Measurements from ENCODE around the gene EEF2K.

Gene EEF2K

DNA sequence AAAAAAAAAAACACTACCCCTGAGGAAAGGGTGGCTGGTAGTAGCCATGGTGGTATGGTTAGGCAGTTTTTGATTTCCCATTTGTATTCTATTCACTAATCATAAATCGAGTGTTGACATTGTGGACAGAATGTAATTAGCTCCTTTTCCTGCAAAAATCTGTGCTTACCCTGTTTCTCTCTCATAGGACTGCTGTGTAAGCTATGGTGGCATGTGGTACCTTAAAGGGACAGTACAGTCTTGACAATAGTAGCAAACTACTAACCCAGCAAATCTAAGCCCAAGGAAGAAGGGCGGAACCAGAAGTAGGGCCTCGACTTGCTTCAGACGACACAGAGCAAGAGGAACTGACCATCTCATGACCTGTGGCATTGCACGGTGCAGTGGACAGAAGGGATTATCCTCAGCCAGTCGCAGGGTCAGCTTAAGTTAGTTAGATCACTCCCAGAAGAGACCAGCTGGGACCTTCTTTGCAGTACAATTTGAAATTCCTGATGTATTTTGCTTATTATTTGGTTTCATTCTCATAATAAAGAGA, 127.4 kb downstream of the EEF2K start:
- Mint-ChIP-seq H3K27ac (no peak overlapping the region), H3K36me3 (ENCODE audit: low read depth) (peaks cover 81% of the 10 kb centered on the region), H3K27me3 (ENCODE audit: low read depth, poor library complexity) (no peaks in the 10 kb centered on the region), H3K9me3 (peaks cover 39% of the 10 kb centered on the region), H3K4me3 (no peak overlapping the region), H3K4me1 (no peaks in the 10 kb centered on the region)
- no peak for DNase-seq
- TF ChIP-seq, protein P1, sequence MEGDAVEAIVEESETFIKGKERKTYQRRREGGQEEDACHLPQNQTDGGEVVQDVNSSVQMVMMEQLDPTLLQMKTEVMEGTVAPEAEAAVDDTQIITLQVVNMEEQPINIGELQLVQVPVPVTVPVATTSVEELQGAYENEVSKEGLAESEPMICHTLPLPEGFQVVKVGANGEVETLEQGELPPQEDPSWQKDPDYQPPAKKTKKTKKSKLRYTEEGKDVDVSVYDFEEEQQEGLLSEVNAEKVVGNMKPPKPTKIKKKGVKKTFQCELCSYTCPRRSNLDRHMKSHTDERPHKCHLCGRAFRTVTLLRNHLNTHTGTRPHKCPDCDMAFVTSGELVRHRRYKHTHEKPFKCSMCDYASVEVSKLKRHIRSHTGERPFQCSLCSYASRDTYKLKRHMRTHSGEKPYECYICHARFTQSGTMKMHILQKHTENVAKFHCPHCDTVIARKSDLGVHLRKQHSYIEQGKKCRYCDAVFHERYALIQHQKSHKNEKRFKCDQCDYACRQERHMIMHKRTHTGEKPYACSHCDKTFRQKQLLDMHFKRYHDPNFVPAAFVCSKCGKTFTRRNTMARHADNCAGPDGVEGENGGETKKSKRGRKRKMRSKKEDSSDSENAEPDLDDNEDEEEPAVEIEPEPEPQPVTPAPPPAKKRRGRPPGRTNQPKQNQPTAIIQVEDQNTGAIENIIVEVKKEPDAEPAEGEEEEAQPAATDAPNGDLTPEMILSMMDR (IDR thresholded peaks at IDR 0.05) = no peak

DNA sequence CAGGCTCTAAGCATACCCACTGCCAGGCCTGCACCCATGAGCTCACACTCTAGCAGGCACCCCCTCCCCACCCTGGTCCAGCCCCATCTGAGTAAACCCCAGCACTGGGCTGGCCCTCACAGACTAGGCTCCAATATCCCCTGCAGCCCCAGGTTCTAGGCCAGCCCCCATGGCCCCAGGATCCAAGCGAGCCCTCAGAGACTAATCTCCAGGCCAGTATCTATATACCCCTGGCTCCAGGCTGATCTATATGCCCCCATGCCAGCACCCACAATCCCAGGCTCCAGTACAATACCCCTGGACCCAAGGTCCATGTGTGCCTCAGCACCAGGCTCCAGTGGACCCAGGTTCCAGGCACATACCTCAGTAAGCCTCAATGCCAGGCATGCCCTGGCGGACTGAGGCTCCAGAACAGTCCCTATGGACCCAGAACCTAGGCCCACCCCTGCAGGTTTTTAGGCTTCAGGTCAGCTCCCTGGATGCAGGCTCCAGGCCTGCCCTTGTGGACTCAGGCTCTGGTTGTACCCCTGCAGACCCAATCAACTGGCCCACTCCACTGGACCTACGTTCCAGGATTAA, 129.7 kb downstream of the EEF2K start:
- no peak for DNase-seq
- Mint-ChIP-seq H3K4me1 (no peaks in the 10 kb centered on the region), H3K9me3 (peaks cover 61% of the 10 kb centered on the region), H3K4me3 (no peak overlapping the region), H3K27me3 (ENCODE audit: low read depth, poor library complexity) (peaks cover 3% of the 10 kb centered on the region), H3K36me3 (ENCODE audit: low read depth) (peaks cover 91% of the 10 kb centered on the region), H3K27ac (no peak overlapping the region)
- TF ChIP-seq, protein P1 (IDR thresholded peaks at IDR 0.05) = no peak

DNA sequence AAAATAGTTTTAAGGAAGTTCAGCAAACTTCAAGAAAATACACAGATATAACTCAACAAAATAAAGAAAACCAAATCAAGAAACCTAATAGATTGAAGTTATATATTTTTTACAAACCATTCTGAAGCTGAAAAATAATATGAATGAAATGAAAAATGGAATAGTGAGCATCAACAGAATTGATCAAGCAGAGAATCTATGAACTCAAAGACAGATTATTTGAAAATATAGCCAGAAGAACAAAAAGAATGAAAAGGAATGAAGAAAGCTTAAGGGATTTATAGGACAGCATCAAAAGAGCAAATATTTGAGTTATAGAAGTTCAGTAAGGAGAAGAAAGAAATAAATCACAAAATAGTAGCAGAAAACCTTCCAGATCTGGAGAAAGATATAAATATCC, 130.5 kb downstream of the EEF2K start:
- DNase-seq = no peak
- Mint-ChIP-seq H3K27me3 (ENCODE audit: low read depth, poor library complexity) (peaks cover 3% of the 10 kb centered on the region), H3K27ac (no peak overlapping the region), H3K4me1 (no peaks in the 10 kb centered on the region), H3K4me3 (no peak overlapping the region), H3K36me3 (ENCODE audit: low read depth) (peaks cover 85% of the 10 kb centered on the region), H3K9me3 (peaks cover 69% of the 10 kb centered on the region)
- TF ChIP-seq, protein P1 (IDR thresholded peaks at IDR 0.05) = no peak

DNA sequence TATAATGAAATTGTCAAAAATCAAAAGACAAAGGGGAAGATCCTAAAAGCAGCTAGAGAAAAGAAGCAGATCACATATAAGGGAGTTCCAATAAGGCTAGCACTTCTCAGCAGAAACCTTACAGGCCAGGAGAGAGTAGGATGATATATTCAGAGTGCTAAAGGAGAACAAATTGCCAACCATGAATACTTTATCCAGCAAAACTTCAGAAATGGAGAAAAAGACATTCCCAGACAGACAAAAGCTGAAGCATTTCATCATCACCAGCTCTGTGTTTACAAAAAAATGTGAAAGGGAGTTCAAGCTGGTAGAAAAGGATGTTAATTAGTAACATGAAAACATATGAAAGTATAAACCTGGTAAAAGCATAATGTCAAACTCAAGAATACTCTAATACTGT, 131.0 kb downstream of the EEF2K start:
- H3K27ac Mint-ChIP-seq = no peak overlapping the region
- no peak for DNase-seq
- H3K4me1 Mint-ChIP-seq = no peaks in the 10 kb centered on the region
- H3K36me3 Mint-ChIP-seq (ENCODE audit: low read depth) = peaks cover 80% of the 10 kb centered on the region
- TF ChIP-seq, protein P1 (IDR thresholded peaks at IDR 0.05) = no peak
- H3K4me3 Mint-ChIP-seq = no peak overlapping the region
- H3K9me3 Mint-ChIP-seq = peaks cover 74% of the 10 kb centered on the region
- H3K27me3 Mint-ChIP-seq (ENCODE audit: low read depth, poor library complexity) = peaks cover 3% of the 10 kb centered on the region

DNA sequence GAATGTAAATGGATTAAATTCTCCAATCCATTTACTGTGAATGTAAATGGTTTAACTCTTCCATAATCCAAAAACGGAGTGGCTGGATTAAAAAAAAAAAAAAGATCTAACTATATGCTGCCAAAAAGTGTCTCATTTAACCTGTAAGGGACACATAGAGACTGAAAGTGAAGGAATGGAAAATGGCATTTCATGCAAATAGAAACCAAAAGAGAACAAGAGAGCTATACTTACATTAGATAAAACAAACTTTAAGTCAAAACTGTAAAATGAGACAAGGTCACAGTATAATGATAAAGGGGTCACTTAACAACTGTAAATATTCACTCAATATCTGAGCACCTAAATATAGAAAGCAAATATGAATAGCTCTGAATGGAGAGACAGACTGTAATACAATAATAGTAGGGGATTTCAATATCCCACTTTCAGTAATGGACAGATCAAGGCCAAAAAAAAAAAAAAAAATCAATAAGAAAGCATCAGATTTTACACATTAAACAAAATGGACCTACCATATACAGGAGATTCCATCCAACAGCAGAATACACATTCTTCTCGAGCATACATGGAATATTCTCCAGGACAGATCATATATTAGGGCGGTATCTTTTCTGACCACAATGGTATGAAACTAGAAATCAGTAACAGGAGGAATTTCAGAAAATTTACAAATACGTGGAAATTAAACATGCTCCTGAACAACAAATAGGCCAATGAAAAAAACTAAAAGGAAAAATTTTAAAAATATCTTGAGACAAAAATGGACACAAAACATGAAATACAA, 132.0 kb downstream of the EEF2K start:
- H3K27ac Mint-ChIP-seq = no peak overlapping the region
- H3K9me3 Mint-ChIP-seq = peaks cover 77% of the 10 kb centered on the region
- H3K27me3 Mint-ChIP-seq (ENCODE audit: low read depth, poor library complexity) = peaks cover 3% of the 10 kb centered on the region
- TF ChIP-seq, protein P1 (IDR thresholded peaks at IDR 0.05) = no peak
- H3K36me3 Mint-ChIP-seq (ENCODE audit: low read depth) = peaks cover 73% of the 10 kb centered on the region
- no peaks in the 10 kb centered on the region for H3K4me1 Mint-ChIP-seq
- no peak for DNase-seq
- H3K4me3 Mint-ChIP-seq = no peak overlapping the region
